OCI-LY1 (cell line): ENCODE measurements around the gene CCDC74B.

Source experiments
- H2AFZ ChIP-seq: fragments of 200-600 bp; sonication (generic), shearing (Covaris generic); 2 replicates; pipeline ENCODE4 v1.6.0; 2014; ENCODE audit warnings: antibody characterized with exemption, mild to moderate bottlenecking, low read length
- H3F3A ChIP-seq: fragments of 200-600 bp; sonication (generic), shearing (Covaris generic); 2 replicates; pipeline ENCODE4 v1.6.0; 2014; ENCODE audit warnings: mild to moderate bottlenecking, antibody characterized with exemption, low read length, moderate library complexity; ENCODE audit not compliant: insufficient read depth
- H3K27ac ChIP-seq: fragments of 200-600 bp; sonication (generic); 2 replicates; pipeline ENCODE4 v1.5.1; 2014; ENCODE audit warnings: low read length, mixed run types, mild to moderate bottlenecking, low read depth; ENCODE audit not compliant: poor library complexity, severe bottlenecking
- H3K27me3 ChIP-seq: fragments of 200-600 bp; sonication (generic); 2 replicates; pipeline ENCODE4 v1.6.0; 2014; ENCODE audit warnings: antibody characterized with exemption, mild to moderate bottlenecking, low read length, moderate library complexity; ENCODE audit not compliant: insufficient read depth
- H3K36me3 ChIP-seq: fragments of 200-600 bp; sonication (generic); 2 replicates; pipeline ENCODE4 v1.6.1; 2014; ENCODE audit warnings: mild to moderate bottlenecking, antibody characterized with exemption, low read length, moderate library complexity, mixed read lengths; ENCODE audit not compliant: insufficient read depth
- H3K4me1 ChIP-seq: fragments of 200-600 bp; sonication (generic); 2 replicates; pipeline ENCODE4 v1.5.1; 2014; ENCODE audit warnings: mild to moderate bottlenecking, low read length, moderate library complexity; ENCODE audit not compliant: insufficient read depth, severe bottlenecking
- H3K4me2 ChIP-seq: fragments of 200-600 bp; sonication (generic), shearing (Covaris generic); 2 replicates; pipeline ENCODE4 v1.6.1; 2014; ENCODE audit warnings: low read length
- H3K4me3 ChIP-seq: fragments of 200-600 bp; sonication (generic); 2 replicates; pipeline ENCODE4 v1.5.1; 2014; ENCODE audit warnings: low read length, low read depth, mild to moderate bottlenecking, mixed read lengths; ENCODE audit not compliant: poor library complexity, severe bottlenecking
- H3K79me2 ChIP-seq: fragments of 200-600 bp; shearing (Covaris generic); 2 replicates; pipeline ENCODE4 v1.6.1; 2016; ENCODE audit warnings: mixed run types, low read length, mixed read lengths; ENCODE audit not compliant: insufficient read depth
- H3K9ac ChIP-seq: fragments of 200-600 bp; sonication (generic), shearing (Covaris generic); 2 replicates; pipeline ENCODE4 v1.6.1; 2014; ENCODE audit warnings: mild to moderate bottlenecking, low read length, mixed read lengths
- H3K9me2 ChIP-seq: fragments of 200-600 bp; sonication (generic), shearing (Covaris generic); 2 replicates; pipeline ENCODE4 v1.6.1; 2014; ENCODE audit warnings: low read depth, mild to moderate bottlenecking, low read length, mixed read lengths
- H3K9me3 ChIP-seq: fragments of 200-600 bp; shearing (Covaris generic); 2 replicates; pipeline ENCODE4 v1.6.1; 2014; ENCODE audit warnings: low read length, mixed read lengths
- H4K20me1 ChIP-seq: fragments of 200-600 bp; sonication (generic), shearing (Covaris generic); 2 replicates; pipeline ENCODE4 v1.6.0; 2016; ENCODE audit warnings: mild to moderate bottlenecking, low read length; ENCODE audit not compliant: insufficient read depth
- EZH2 ChIP-seq: fragments of 200-600 bp; sonication (generic), shearing (Covaris generic); IDR thresholded peaks from 2 replicates; pipeline ENCODE4 v1.8.0; 2017; ENCODE audit warnings: borderline replicate concordance, mixed run types, mild to moderate bottlenecking, antibody characterized with exemption, low read length, moderate library complexity, mixed read lengths
- TF ChIP-seq, protein P1 (sequence below): fragments of 200-600 bp; sonication (generic), shearing (Covaris generic); IDR thresholded peaks from 2 replicates; pipeline ENCODE4 v1.5.1; 2017; ENCODE audit warnings: mild to moderate bottlenecking, antibody characterized with exemption, low read length, moderate library complexity, mixed read lengths

CCDC74B gene

GRCh38 chr2:130187268-130187667, 42.4 kb upstream of the CCDC74B start:
- H3K4me1 ChIP-seq = peaks cover 10% of the 10 kb centered on the region
- no peak overlapping the region for H2AFZ ChIP-seq
- no peak overlapping the region for H3K4me3 ChIP-seq
- no peak overlapping the region for H3K27ac ChIP-seq
- no peak for TF ChIP-seq EZH2
- TF ChIP-seq, protein P1, sequence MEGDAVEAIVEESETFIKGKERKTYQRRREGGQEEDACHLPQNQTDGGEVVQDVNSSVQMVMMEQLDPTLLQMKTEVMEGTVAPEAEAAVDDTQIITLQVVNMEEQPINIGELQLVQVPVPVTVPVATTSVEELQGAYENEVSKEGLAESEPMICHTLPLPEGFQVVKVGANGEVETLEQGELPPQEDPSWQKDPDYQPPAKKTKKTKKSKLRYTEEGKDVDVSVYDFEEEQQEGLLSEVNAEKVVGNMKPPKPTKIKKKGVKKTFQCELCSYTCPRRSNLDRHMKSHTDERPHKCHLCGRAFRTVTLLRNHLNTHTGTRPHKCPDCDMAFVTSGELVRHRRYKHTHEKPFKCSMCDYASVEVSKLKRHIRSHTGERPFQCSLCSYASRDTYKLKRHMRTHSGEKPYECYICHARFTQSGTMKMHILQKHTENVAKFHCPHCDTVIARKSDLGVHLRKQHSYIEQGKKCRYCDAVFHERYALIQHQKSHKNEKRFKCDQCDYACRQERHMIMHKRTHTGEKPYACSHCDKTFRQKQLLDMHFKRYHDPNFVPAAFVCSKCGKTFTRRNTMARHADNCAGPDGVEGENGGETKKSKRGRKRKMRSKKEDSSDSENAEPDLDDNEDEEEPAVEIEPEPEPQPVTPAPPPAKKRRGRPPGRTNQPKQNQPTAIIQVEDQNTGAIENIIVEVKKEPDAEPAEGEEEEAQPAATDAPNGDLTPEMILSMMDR = no peak
- no peak overlapping the region for H3K9ac ChIP-seq
- no peak overlapping the region for H3K4me2 ChIP-seq
- H3K9me3 ChIP-seq = no peaks in the 10 kb centered on the region
- no peaks in the 10 kb centered on the region for H3K9me2 ChIP-seq
- H3F3A ChIP-seq = no peaks in the 10 kb centered on the region
- H3K27me3 ChIP-seq = no peaks in the 10 kb centered on the region
- no peaks in the 10 kb centered on the region for H3K79me2 ChIP-seq
- peaks cover 7% of the 10 kb centered on the region; the same call in 1 of the 2 replicates for H3K36me3 ChIP-seq
- no peaks in the 10 kb centered on the region for H4K20me1 ChIP-seq

DNA sequence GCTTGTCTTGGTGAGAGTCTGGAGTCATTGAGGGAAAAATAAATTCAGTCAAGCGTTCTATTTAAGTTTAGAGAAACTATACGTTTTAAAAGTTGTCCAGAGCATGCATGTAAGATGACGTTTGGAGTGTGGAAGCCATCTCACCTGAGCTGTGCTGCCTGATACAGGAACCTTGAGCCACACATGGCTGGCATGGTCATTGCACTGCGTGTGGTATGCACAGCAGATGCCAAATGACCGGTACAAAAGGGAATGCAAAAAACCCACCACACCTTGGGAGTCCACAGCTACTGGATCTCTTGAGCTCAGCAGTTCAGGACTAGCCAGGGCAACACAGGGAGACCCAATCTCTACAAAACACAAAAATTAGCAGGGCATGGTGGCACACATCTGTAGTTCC, 41.5 kb upstream of the CCDC74B start:
- H3K36me3 ChIP-seq = peaks cover 7% of the 10 kb centered on the region; the same call in 1 of the 2 replicates
- TF ChIP-seq, protein P1 = no peak
- TF ChIP-seq EZH2 = no peak
- H3K9ac ChIP-seq = no peak overlapping the region
- H3K4me2 ChIP-seq = no peak overlapping the region
- H3K9me3 ChIP-seq = no peaks in the 10 kb centered on the region
- no peak overlapping the region for H3K4me3 ChIP-seq
- no peaks in the 10 kb centered on the region for H3K79me2 ChIP-seq
- no peaks in the 10 kb centered on the region for H3K9me2 ChIP-seq
- no peak overlapping the region for H2AFZ ChIP-seq
- no peaks in the 10 kb centered on the region for H4K20me1 ChIP-seq
- H3K4me1 ChIP-seq = peaks cover 10% of the 10 kb centered on the region
- no peaks in the 10 kb centered on the region for H3F3A ChIP-seq
- H3K27ac ChIP-seq = no peak overlapping the region
- H3K27me3 ChIP-seq = no peaks in the 10 kb centered on the region

- Histone ChIP-seq H3K9ac (no peak overlapping the region), H3F3A (no peaks in the 10 kb centered on the region), H3K27ac (no peak overlapping the region), H3K79me2 (peaks cover 3% of the 10 kb centered on the region), H3K4me2 (no peak overlapping the region), H3K4me1 (peaks cover 10% of the 10 kb centered on the region), H3K36me3 (peaks cover 7% of the 10 kb centered on the region; the same call in 1 of the 2 replicates), H4K20me1 (no peaks in the 10 kb centered on the region), H3K27me3 (no peaks in the 10 kb centered on the region), H3K9me2 (no peaks in the 10 kb centered on the region), H3K4me3 (no peak overlapping the region), H3K9me3 (no peaks in the 10 kb centered on the region), H2AFZ (no peak overlapping the region)
- TF ChIP-seq EZH2 = no peak
- TF ChIP-seq, protein P1 = no peak
Observed at GRCh38 chr2:130185896-130186295, 41.0 kb upstream of the CCDC74B start.
